Brain microvascular endothelial cell (primary cell): ENCODE measurements around the gene LSAMP.
A peak's percentile ranks its signal among the peaks of the same experiment; 100 is the strongest.

ENCODE experiments used
- DNase-seq: peaks from one replicate; pipeline ENCODE4 v3.0.0-alpha.2; 2020
- H3K27ac ChIP-seq: fragments of 250-450 bp; sonication (Bioruptor Pico); 2 replicates; pipeline ENCODE4 v1.5.1; 2020; ENCODE audit warnings: mild to moderate bottlenecking, moderate library complexity
- H3K27me3 ChIP-seq: fragments of 250-450 bp; sonication (Bioruptor Pico); replicated peaks from 2 replicates; pipeline ENCODE4 v1.5.1; 2020; ENCODE audit warnings: mild to moderate bottlenecking
- H3K36me3 ChIP-seq: fragments of 250-450 bp; sonication (Bioruptor Pico); replicated peaks from 2 replicates; pipeline ENCODE4 v1.5.1; 2020; ENCODE audit warnings: mild to moderate bottlenecking
- H3K4me3 ChIP-seq: 2 replicates; pipeline ENCODE4 v1.5.1; 2011; ENCODE audit warnings: low read depth, mild to moderate bottlenecking, control low read depth, low read length, moderate library complexity
- in situ Hi-C: cut with HindIII; loops from 2 replicates; pipeline ENCODE4 v1.10.0; 2017; ENCODE audit warnings: low sequenced_read_pairs, low pct_ligation_motif_present
- TF ChIP-seq, protein P1 (sequence below): IDR thresholded peaks from 2 replicates; pipeline ENCODE4 v1.5.1; 2011; ENCODE audit warnings: low read depth, mild to moderate bottlenecking, moderate library complexity, low read length, control low read depth, inconsistent platforms; ENCODE audit errors: missing control alignments

The LSAMP gene

DNA sequence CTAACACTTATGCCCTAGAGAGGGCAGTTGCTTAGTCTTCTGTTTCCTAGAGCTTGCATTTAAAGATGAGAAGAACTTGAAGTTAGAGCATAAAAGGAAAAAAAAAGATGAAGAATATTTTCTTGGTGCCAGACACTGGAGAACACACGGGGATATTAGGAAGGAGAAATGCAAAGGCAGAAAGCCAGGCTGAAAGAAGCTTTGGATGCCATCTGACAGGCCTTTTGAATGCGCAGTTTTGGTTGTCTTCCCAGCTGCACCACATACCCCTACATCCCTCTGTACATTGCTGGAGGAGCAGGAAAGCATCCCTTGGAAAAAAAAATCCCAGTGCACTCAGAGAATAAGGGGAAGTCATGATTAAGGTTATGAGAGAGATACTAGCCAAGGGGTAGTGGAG, 443.1 kb downstream of the LSAMP start:
- peak overlapping the region; percentile 1 for H3K27ac ChIP-seq

DNA sequence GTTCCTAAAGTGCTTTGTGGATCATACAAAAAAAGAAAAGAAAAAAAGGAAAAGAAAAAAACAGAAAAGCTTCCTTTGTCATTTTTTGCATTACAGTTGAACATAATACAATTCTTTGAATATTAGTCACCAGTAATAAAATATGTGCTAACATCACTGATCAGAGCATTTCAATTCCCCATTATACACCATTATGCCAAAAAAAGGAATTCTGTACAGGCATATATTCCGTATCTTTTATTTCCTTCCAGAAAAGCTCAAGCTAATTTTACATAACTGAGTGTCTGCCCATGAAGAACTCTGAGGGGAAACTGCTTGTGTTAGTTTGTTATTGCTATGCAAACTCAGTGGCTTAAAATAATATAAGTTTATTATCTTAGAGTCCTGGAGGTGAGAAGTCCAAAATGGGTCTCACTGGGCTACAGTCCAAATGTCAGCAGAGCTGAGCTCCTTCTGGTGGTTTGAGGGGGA, 444.1 kb downstream of the LSAMP start:
- H3K27me3 ChIP-seq = no peaks in the 10 kb centered on the region
- H3K4me3 ChIP-seq = no peak overlapping the region
- no peak for DNase-seq
- H3K27ac ChIP-seq = peak overlapping the region; percentile 90
- in situ Hi-C loops = no loop called here
- no peaks in the 10 kb centered on the region for H3K36me3 ChIP-seq
- TF ChIP-seq, protein P1, sequence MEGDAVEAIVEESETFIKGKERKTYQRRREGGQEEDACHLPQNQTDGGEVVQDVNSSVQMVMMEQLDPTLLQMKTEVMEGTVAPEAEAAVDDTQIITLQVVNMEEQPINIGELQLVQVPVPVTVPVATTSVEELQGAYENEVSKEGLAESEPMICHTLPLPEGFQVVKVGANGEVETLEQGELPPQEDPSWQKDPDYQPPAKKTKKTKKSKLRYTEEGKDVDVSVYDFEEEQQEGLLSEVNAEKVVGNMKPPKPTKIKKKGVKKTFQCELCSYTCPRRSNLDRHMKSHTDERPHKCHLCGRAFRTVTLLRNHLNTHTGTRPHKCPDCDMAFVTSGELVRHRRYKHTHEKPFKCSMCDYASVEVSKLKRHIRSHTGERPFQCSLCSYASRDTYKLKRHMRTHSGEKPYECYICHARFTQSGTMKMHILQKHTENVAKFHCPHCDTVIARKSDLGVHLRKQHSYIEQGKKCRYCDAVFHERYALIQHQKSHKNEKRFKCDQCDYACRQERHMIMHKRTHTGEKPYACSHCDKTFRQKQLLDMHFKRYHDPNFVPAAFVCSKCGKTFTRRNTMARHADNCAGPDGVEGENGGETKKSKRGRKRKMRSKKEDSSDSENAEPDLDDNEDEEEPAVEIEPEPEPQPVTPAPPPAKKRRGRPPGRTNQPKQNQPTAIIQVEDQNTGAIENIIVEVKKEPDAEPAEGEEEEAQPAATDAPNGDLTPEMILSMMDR = no peak

More for the DNA sequence above, 443.1 kb downstream of the LSAMP start:
- DNase-seq = no peak
- no peaks in the 10 kb centered on the region for H3K36me3 ChIP-seq
- TF ChIP-seq, protein P1 = no peak
- no peaks in the 10 kb centered on the region for H3K27me3 ChIP-seq
- in situ Hi-C loops = no loop called here
- no peak overlapping the region for H3K4me3 ChIP-seq

DNA sequence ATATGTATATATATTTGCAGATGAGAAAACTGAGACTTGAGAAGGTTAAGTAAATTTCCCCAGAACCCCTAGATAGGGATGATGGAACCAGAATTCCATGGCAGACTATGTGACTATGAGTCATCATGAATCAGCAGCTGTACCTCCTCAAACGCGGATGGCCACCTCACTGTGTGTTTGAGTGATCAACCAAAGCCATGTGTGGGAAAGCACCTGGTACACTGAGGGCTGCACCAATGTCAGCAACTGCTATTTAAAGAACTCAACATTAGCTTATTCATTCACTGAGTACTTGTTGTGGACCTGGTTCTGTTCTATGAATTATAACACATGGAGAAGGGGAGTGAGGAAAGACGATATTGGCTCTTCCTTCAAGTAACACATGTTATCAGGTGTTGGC, 445.0 kb downstream of the LSAMP start:
- in situ Hi-C loops = no loop called here
- Histone ChIP-seq H3K4me3 (no peak overlapping the region), H3K36me3 (no peaks in the 10 kb centered on the region), H3K27me3 (no peaks in the 10 kb centered on the region), H3K27ac (peak overlapping the region; percentile 90)
- DNase-seq = peak; percentile 97
- TF ChIP-seq, protein P1 = no peak

GRCh38 chr3:115999613-116000012, 445.7 kb downstream of the LSAMP start:
- Histone ChIP-seq H3K27ac (peak overlapping the region; percentile 90), H3K4me3 (no peak overlapping the region), H3K36me3 (no peaks in the 10 kb centered on the region), H3K27me3 (no peaks in the 10 kb centered on the region)
- DNase-seq = no peak
- in situ Hi-C loops = no loop called here
- TF ChIP-seq, protein P1 = no peak

DNA sequence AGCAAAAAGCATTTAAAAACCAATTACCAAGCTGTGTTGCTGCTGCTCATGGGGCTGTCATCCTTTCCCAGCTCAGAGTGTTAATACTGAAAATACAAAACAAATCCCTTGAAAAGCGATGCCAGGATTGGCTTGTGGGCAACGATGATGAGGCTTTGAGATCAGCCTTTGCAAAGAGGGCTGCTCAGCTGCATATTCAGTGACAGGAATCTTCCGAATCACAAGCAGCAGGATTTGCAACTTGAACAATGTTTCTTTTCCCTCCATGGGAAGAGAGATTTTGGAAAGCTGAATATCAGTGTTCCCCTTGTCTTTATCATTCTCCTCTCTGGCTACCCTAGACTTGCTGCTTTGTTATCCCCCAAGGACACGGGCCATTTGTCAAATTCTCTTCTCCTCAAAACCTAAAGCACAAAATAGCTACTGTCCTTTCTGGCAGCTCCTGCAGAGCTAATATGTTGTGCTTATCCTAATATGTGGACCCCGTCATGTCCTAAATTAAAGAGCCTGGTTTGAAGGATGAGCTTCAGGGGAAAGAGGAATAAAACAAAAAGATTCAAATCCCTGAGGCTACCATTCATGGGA, 446.2 kb downstream of the LSAMP start:
- TF ChIP-seq, protein P1 = no peak
- DNase-seq = no peak
- Histone ChIP-seq H3K36me3 (no peaks in the 10 kb centered on the region), H3K27ac (no peak overlapping the region), H3K4me3 (no peak overlapping the region), H3K27me3 (no peaks in the 10 kb centered on the region)
- in situ Hi-C loops = no loop called here
